UCSD-AML1 (cell line): ENCODE measurements around the gene SCAMP5.
A peak's percentile ranks its signal among the peaks of the same experiment; 100 is the strongest.

Source experiments
- DNase-seq: peaks from one replicate; lab custom pipeline; 2025; ENCODE audit not compliant: unreplicated experiment; lab: John Stamatoyannopoulos, UW

The SCAMP5 gene, protein sequence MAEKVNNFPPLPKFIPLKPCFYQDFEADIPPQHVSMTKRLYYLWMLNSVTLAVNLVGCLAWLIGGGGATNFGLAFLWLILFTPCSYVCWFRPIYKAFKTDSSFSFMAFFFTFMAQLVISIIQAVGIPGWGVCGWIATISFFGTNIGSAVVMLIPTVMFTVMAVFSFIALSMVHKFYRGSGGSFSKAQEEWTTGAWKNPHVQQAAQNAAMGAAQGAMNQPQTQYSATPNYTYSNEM

DNA sequence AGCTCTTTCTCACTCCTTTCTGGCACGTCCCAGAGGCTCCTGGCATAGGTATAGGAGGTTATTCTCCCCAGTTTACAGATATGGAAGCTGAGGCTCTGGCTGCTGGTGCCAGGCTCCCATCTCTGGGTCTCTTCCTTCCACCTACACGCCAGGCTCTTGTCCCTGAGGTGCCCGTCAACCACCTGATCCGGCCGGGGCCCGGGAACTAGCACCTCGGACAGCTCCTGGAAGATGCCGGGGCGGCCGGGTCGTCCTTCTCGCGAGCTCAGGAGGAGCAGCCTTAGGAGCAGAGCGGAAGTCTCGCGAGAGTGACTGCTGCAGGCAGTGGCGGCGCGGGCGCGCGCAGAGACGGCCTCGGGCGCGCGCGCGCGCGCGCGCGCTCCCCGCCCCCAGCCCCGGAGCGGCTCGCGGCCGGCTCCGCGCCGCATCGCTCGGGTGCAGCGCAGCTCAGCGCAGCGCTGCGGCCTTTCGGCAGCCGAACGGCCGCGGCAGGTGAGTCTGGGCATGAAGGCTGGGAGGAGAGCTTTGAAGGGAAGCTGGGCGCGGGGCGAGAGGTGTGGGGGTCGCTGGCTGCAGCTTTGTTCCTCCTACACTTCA, at the start of gene SCAMP5:
SCAMP5 (plus strand) TSS at position 382 of the 597 bp plus-strand sequence. CDS start 16,277 bp downstream, outside the sequence.
- DNase-seq = peak; percentile 90

DNA sequence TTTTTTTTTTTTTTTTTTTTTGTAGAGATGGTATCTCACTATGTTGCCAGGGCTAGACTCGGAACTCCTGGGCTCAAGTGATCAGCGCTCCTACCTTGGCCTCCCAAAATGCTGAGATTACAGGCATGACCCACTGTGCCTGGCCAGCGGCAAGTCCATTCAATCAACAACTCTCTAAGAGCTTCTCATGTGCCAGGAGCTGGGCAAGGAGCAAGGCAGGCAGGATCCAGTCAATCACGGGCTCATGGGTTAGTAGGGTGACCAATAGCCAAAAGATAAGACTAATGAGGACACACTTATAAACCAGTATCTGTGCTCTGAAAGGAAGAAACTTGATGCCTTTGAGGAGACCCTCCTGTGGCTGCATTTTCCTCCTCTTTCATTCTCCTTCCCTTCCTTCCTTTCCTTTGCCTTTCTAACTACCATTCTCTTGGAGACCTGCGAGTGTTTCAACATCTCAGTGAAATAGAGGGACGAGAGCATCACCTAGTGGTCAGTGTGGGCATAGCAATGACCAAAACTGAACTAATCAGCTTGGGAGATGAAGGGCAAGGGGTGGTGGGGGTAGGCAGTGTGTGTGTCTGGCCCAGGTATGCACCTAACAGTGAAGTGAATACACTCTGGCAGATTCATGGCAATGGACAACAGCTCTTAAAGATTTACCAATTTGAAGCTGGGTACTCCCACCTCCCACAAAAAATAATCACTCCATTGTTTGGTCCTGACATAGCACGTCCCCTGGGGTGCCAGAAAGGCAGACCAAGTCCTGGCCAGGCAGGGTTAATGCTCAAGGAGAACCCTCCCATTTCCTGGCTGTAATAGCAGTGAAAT, 45.1 kb upstream of the SCAMP5 start:
- DNase-seq = peak; percentile 54

DNA sequence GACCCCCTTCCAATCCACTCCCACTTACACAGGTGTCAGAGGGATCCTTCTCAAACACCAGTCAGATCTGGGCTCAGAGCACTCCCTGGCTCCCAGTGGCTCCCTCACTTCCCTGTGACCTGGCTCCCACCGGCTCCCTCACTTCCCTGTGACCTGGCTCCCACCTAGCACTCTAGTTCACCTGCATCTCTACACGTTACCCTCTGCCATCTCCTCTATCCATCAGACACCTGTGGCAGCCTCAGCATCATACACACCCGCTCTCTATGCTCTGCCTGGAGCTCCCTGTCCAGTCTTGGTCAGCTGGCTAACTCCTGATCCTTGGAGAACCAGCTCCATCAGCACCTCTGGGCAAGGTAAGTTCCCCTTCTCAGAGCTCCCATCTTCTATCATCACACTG, 44.4 kb upstream of the SCAMP5 start:
- DNase-seq = no peak

GRCh38 chr15:74954515-74954914, 40.8 kb upstream of the SCAMP5 start:
- DNase-seq = peak; percentile 27

DNA sequence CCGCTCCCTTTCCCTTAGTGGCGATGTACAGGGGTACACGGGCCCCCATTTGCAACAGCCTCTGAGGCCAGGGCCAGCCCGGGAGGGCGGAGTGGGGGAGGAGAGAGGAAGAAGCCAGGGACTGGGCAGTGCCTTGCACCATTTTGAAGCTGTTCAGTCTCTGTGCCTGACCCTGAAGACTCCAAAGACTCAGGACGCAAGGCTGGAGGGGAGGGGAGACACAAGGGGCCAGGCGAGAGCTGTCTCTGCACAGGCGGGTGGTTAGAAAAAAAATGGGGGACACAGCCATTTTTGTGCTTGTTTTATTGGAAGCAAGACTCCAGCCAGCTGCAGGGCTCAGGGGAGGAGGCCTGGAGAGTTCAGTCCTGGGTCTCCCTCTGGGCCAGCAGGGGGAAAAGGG, 40.3 kb upstream of the SCAMP5 start:
- no peak for DNase-seq

- DNase-seq = no peak
Observed at GRCh38 chr15:74955796-74956647, 39.3 kb upstream of the SCAMP5 start.

DNA sequence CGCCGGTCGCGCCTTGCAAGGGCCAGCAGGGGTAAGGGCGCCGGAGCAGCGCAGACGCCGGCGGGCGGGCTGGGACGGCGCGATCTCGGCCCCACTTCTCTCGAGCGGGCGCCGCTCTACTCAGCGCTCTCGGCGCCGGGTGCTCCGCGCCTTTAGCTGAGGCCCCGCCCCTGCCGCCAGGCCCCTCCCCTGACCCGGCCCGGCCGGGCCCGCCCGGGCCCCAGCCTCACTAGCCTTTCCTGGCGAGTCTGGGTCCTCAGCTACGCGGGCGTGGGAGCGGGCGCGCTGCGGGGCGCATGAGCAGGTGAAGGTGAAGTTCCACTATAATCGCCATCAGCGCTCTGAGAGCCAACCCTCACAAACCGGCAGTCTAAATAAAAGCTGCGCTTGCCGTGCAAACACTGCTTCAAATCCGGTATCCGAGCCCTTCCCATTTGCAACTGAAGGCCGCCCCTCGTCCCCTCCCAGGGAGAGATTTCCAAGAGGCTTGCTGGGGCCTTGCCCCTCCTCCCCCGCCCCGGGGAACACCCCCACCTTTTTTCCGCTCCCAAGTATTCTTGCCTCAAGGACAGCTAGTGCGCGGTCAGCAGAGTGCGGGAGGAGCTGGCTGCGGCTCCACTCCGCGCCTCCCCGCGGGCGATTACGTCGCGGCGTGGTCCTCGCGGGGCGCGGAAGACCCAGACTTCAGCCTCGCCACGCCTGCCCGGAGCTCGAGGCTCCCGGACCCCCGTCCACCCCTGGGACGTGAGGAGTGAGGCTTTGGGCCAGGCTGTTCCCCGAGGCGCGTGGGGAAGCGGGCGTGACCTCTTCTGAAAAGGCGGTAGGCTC, 38.5 kb upstream of the SCAMP5 start, which contains the start of gene RPP25:
RPP25 (minus strand) TSS at position 125 of the 828 bp plus-strand sequence. CDS start 189 bp downstream, outside the sequence.
- peak; percentile 57 for DNase-seq

DNA sequence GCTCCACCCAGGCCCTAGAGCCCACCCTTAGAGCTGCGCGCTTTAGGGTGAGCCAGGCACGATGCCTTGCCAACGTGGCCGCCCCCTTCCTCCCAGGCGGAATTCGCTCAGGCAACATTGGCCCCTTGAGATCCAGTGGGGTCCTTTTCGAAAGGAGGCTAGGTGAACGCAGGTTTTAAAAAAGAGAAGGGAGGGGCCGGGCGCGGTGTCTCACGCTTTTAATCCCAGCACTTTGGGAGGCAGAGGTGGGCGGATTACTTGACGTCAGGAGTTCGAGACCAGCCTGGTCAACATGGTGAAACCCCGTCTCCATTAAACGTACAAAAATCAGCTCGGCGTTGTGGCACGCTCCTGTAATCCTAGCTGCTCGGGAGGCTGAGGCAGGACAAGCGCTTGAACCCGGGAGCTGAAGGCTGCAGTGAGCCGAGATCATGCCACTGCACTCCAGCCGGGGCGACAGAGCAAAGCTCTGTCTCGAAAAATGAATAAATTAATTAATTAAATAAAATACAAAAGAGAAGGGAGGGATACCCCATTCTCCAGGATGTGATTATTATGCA, 37.8 kb upstream of the SCAMP5 start:
- no peak for DNase-seq

DNA sequence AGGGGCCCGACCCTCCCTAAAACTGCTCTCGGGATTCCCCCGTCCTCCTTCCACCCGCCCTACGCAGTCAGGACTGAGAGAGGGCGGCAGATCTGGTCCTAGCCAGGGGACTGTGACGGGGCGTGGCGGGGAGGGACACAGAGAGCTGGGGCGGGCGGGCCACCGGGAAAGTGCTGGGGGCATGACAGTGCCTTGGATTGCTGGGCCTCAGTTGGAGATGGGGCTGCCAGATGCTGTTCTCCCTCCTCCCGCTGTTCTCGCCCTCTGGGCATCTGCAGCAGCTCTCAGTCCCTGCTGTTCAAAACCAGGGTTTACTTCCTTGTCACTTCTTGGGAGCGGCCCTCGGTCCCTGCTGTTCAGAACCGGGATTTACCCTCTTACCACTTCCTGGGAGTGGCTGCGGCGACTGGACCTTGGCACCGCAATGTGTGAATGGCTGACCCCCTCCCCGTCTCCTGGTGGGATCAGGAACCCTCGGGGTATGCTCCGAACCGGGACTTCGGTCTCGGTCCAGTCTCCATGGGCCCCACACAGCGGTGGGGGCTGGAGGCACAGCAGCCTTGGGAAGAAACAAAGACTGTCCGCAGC, 36.9 kb upstream of the SCAMP5 start:
- DNase-seq = no peak

- DNase-seq = no peak
Observed at GRCh38 chr15:74958908-74959585, 36.3 kb upstream of the SCAMP5 start.

DNA sequence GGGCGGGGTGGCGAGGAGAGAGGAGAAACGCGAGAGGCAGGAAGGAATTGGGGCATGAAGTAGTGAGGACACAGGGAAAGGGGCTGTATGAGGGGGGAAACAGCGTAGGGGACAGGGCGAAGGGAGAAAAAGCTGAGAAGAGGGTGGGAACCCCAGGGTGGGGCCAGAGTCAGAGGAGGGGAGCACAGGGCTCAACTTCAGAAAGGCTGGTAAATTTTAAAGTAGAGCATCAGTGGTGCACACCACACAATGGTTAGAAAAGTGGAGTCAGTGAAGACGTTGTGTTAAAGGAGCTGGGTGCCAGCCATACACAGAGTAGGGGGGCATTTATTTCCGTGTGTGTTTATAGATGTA, 35.8 kb upstream of the SCAMP5 start:
- no peak for DNase-seq

GRCh38 chr15:74960286-74960685, 35.1 kb upstream of the SCAMP5 start:
- no peak for DNase-seq

DNA sequence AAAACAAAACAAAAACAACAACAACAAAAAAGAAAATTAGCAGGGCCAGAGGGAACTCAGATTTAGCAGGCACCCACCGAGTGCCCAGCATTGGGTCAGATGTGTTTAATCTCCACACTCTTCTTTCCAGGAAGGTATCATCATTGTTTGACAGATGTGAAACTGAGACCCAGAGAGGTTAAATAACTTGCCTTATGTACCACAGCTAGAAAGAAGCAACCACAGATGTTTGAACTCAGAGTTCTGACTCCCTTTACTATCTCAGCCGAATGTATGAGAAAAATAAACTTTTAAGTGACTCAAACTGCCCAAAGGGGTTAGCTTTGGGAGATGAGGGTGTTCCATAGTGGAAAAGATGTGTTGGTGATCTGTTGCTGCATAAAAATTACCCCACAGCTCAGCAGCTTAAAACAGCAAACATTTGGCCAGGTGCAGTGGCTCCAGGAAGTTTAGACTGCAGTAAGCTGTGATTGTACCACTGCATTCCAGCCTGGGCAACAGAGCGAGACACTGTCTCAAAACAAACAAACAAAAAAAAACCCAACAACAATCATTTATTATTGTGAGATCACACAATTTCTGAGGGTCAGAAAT, 34.3 kb upstream of the SCAMP5 start:
- DNase-seq = no peak

DNA sequence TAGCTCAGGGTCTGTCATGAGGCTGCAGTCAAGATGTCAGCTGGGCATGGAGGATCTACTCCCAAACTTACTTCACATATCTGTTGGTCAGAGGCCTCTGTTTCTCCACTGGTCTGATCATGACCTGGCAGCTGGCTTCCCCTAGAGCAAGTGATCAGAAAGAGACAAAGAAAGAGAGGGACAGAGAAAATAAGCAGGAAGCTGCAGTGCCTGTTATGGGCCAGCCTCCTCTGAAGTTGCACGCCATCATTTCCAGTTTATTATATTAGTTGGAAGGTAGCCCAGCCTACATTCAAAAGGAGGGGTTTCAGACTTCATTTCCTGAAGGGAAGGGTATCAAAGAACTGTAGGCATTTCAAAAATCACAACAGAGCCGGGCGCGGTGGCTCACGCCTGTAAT, 33.7 kb upstream of the SCAMP5 start:
- no peak for DNase-seq

DNA sequence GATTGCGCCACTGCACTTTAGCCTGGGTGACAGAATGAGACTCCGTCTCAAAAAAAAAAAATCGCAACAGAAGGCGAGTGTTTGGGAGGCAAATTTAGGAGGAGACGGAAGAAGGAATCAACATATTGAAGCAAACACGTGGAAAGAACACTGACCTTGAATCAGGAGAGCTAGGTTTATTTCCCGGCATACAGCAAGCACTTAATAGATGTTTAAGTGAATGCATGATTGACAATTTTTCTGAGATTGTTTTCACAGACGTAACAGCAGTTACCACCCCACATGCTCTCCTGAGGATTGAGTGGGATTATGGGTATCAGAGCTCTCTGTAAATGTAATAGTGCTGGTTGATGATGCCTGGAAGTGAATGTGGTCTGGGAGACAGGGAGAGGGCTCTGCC, 33.1 kb upstream of the SCAMP5 start:
- DNase-seq = no peak

- no peak for DNase-seq
Observed at GRCh38 chr15:74962671-74963070, 32.7 kb upstream of the SCAMP5 start.

- DNase-seq = no peak
Observed at GRCh38 chr15:74963213-74963612, 32.1 kb upstream of the SCAMP5 start.

DNA sequence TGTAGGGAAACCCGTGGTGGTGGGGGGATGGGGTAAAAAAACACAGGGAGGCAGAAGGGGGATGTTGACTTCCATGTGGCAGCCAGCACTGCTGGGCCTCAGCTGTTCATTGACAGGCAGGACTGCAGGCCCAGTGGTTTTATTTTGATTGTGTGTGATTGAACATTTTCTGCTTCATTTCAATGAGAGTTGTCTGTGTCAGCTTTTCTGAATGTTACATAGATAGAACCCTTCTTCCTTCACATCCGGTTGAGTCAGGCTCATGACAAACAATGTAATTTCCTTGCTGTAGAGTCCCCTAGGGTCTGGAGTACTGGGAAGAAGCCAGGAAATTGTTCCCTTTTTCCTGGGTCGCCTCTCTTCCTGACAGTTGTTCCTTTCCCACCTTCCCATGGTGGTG, 30.6 kb upstream of the SCAMP5 start:
- DNase-seq = no peak

- DNase-seq = no peak
Observed at GRCh38 chr15:74967670-74968069, 27.7 kb upstream of the SCAMP5 start.
